NT2/D1 (cell line): ENCODE measurements around the gene NOS1.

ENCODE experiments used
- SUZ12 ChIP-seq: IDR thresholded peaks from 2 replicates; pipeline ENCODE4 v1.6.1; 2011; ENCODE audit not compliant: insufficient read length, insufficient read depth; ENCODE audit errors: extremely low read depth
- ZNF274 ChIP-seq: IDR thresholded peaks from 2 replicates; pipeline ENCODE4 v1.6.1; 2011; ENCODE audit warnings: mild to moderate bottlenecking, low read depth, low read length

DNA sequence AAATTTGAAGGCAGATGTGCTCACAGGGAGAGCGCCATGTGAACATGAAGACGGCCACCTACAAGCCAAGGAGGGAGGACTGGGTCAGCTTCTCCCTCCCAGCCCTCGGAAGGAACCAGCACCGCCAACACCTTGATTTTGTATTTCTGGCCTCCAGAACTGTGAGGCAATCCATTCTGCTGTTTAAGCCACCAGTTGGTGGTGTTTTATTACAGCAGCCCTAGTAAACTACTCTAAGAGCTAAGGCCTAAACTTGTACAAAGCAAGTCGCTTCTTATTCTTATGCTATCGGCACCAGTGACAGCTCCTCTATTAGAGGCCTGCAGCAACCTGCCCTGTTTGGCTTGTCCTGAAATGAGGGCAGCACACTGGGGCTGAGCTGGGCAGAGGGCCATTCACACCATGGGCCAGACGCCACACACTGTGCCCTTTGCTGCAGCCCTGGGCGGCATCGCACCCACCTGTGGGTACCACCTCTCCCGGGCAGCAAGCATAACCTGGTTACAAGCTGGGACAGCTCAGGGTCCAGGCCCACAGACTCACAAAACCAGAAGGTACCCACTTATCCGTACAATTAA, 62.7 kb downstream of the NOS1 start:
- TF ChIP-seq ZNF274 (no peak), SUZ12 (no peak)
